Renal pelvis (tissue), 4 donors: ENCODE results near the gene SRGAP3. TPM values are rescaled to one million over a fixed set of nuclear protein-coding genes. Genes with fewer than 3 reads are reported as not detected.

Experiments
- DNase-seq: peaks from one replicate; pipeline ENCODE4 v3.0.0-alpha.2; 2013
- polyA plus RNA-seq, 3 donors: library from polyadenylated mRNA; unstranded; fragments of 120-200 nt; gene quantifications; one replicate each; pipeline ENCODE4 v1.2.1, GENCODE V29; 2013; ENCODE audit not compliant: insufficient read length in 3 of 3

SRGAP3 gene
- polyA plus RNA-seq, 3 donors = 15.3 to 22.8 (median 18.9) TPM

DNA sequence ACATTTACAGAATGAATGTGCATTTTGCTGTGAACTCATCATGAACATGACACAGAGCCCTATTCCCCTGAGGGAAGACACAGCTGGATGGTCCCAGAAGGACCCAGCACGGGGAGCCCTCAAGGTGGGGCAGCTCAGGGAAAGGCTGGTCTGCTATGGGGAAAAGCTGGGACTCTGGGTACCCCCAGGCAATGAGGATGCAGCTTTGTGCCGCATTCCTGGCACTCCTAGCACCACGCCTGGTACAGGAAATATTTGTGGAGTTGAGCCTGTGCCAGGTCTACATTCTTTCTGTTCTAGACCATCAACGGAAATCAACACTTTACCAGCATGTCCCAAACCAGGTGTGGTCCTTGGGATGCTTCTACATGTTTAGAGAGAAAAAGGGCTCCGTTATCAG, 74.0 kb downstream of the SRGAP3 start:
- no peak for DNase-seq

DNA sequence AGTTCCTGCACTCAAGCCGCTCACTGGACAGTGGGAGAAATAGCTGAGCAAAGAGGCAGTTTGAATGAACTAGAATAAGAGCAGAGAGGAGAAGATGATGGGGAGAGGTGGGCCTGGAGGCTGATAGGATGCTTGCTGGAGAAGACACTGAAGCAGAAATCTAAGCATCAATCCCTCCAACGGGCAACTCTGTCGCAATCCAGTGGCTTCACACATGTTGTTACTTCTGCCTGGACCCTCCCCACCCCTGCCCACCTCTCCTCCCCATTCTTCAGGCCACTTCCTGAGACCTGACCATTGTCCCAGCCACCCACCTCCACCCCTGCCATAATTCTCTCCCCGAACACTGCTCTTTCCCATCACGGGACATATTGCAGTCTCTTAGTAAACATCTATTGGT, 76.0 kb downstream of the SRGAP3 start:
- no peak for DNase-seq

DNA sequence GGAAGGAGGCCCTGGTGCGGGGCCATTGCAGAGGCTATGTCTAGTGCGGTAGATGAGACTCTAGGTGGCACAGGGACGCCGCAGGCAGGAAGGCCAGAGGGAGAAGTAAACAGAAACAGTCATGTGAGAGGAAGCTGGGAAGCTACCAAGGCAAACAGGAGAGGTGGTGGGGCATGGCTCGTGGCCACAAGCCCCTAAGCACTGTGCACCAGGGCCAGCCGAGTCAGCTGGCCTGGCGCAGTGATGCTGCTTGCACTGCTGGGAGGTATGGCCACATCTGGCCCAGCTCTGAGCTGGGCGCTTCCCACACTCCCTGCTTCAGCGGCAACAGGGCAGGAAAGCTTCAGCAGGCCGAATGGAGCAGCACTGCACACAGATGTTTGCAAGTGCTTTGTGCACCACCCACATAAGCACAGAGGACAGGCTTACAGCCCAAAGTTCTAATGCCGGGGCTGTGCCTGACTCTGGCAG, 76.6 kb downstream of the SRGAP3 start:
- no peak for DNase-seq

DNA sequence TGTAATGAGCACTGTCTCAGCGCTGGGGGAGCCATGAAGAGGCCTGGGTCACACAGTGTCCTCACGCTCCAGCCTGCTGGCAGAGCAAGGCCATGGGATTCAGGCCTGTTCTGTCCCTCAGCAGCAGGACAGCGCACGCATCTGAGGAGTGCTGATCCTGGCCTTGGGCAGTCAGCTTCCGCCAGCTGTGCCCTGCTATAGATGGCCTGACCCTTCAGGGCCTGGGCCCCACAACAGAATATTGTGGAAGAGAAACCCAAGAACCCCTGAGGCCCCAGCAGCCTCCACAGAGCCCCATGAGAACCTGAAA, 78.6 kb downstream of the SRGAP3 start:
- no peak for DNase-seq

DNA sequence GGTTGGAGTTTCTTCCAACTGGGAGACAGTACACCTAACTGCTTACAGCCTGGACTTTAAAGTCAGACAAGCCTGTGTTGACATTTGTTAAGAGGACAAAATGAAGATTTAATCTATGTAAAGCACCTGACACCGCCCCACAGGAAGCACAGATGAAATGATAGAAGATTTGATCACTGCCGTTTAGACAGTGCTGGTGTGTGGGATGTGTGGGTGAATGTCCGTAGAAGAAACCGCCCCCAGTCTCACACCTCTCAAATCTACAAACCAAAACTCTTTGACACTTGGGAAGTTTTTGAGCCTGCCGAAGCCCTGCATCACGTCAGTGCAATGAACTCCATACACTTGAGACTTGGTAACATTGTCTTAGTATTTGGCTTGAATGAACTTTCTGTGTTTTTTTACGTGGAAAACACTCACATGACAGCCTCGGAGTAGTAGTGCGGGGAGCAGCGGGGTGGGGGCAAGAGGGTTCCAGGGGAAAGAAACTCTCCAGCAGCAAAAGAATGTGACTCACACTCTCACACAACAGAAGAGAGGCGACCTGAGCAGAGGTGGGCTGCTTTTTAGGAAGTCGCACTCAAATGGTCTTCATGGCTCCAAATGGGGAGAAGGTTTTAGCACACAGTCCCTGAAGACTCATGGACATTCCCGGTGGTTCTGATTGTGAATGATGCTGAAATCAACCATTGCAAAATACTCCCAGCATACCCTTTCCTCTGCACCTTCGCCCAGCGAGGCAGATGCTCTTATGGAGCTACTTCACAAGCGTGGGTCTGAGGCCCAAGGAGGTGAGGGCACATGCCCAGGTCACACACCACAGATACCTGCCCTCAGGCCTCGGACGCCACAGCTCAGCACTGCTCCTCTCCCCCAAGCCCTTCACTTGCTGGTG, 79.2 kb downstream of the SRGAP3 start:
- no peak for DNase-seq

DNA sequence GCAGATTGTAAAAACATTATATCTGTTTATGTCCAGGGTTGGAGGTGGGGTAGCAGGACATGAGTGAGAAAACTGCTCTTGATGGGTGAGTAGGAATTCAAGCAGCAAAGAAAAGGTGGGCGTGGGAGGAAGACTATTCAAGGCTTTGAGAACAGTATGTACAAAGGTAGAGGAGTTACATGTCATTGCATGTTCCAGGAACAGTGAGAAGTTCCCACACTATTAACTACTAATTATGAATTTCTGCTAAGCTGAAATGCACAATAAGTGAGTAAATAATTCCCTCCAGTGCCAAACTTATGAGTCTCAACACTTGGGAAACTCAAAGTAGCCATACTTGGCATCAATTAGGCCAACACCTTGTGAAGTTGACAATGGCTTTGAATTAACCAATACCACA, 80.1 kb downstream of the SRGAP3 start:
- no peak for DNase-seq

DNA sequence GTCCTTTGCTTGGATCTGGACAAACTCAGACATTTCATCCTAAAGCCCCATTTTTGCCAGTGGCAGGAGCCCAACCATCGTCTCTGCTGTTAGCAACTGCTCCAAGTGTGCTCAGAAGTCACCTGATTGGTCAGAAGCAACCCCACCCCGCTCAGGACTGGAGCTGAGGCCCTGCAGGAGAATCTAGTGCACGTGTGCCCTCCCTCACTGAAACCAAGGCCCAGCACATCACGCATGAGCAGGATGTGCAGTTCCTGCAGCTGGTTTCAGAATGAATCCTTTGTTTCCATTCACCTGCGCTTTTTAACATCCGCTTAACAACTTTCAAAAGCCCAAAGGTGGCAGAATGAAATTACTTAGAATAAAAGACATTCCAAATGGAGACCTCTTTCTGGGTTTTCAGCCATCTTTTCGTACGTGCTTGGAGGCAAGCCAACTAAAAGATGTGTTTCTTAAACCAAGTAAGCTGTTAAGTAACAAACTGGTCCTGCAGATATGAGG, 81.2 kb downstream of the SRGAP3 start:
- no peak for DNase-seq

DNA sequence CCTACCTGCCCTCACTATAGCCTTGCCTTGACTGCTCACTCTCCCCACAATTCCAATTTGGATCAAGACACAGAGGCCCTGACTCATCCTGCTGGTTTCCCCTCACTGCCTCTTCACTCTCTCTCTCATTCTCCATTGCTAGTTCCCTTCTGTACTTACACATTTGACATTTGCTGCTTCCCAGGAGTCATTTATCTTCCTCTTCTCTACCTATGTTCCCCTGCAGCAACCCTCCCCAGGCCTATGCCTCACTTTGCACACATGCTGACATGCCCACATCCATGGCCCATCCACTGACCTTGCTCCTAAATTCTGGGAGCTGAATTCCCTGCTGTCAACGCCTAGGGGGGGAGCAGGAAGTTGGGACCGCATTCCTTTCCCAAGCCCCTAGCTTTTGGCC, 82.2 kb downstream of the SRGAP3 start:
- DNase-seq = no peak

DNA sequence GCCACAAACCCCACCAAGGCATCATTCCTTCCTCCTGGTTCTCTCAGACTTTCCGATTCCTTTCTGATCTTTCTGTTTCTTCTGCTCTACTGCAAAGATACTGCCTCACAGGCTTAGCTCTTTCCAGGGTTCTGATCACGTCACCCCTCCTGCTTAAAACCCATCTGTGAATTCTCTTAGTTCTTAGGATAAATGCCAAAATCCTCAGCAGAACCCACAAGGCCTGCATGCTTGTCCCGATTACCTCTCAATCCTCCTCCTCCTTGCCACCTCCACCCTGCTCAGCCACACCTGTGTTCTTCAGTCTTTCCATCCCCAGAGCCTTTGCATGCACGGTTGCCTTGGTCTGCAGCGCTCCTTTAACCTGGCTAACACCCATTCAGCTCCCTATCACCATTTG, 84.0 kb downstream of the SRGAP3 start:
- no peak for DNase-seq

DNA sequence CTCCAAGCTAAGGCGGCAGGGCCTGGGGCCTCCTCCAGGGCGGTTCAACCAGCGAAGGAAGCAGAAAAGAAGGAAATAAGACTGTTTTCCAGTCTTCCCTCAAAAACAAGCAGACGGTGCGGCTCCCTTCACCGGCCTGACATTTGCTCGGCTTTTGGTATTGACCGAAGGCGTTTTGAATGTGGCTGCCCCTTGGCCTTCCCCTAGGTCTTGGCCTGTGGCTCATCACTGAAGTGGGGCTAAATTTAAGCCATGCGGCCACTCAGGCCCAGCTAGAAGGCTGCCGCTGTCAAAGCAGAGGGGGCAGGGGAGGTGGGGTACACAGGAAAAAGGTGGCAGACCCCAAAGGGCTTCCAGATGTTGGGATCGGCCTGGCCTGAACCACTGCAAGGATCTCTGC, 86.2 kb downstream of the SRGAP3 start:
- no peak for DNase-seq

DNA sequence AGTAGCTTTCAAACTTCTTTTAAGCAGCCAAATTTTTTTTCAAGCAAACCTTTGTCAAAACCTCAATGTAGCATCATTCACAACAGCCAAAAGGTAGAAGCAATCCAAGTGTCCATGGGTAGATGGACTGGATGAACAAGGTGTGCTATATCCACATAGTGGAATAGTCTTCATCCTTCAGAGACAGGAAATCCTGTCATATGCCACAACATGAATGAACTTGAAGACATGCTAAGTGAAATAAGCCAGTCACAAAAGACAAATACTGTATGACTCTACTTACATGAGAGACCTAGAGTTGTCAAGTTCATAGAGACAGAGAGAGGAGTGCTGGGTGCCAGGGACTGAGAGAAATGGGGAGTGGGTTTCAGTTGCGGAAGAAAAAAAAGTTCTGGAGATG, 87.6 kb downstream of the SRGAP3 start:
- no peak for DNase-seq

DNA sequence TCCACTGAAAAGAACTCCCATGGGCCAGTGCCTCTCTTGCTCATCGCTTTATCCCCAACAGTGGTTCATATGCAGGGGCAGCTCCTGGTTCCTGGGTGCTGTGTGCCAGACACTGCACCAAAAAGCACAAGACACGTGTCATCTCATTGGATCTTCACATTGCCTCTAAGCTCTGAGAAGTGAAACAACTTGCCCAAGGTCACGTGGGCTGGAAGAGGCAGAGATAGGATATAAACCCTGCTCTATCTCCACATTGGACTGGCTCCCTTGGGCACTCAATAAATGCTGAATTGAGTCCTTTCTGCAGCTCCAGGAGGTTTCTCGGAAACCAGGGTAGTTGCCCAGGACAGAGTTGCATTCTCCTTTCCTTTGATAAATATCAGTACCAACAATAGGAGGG, 88.1 kb downstream of the SRGAP3 start:
- no peak for DNase-seq

DNA sequence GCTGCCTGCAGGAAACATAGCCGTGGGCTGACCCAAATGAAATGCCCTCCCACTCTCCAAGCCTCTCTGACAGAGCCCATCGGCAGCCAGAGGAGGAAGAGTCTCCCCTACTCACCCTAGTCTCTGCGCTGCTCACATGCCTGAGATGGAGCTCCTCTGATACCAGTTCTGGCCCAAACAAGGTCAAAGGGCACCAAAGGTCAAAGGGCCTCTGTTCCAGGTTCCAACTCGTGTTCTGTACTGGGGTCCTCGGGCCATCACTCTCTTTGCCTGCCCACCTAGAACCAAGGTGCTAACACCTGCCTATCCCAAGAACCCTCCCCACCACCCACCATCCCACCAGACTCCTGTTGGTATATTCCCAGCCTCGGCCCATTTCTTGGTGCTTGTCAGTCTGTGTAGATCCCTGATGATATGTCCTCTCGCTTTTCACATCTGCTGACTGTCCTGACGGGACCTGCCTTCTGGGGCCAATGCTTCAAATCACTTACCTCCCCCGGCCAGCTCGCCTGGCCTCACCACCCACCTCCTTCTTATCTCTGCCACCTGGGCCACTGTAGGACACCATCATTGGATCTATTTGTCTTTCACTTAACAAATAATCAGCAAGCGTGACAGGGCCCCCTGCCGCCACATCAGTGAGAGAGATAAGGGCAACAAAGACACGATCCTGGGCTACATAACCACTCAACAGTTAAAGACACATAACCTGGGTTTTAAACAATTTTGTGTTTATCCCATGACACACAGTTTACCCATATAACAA, 90.4 kb downstream of the SRGAP3 start:
- no peak for DNase-seq

DNA sequence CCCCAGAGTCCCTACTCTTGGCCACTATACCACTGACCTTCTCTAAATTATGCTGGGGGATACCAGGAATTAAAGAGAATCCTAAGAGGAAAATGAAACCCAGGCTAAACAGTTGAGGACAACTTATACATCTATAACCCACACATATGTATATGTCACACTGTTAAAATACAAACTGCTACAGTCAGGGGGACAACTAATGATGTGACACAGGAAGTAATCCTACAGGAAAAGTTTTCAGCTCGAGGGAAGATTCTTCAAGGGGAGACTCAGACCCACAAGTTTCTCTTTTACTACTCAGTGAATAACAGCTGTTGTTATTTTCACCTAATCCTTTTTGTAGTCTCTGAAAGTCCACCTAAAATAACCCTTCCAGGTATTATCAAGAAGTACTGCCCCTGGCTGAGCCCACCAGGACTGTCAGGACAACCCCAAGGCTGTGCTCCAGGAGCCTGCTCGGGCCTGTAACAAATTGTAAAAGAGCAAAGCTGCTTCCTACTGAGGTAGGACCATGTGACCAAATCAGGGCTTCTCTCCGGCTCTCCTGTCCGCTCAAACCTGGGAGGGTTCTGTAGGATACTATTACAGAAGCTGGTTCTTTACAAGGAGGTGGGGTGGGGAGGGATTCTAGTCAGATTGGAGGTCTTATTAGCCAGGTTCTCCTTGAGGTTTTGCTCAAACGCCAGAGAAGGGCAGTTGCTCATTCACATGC, 91.6 kb downstream of the SRGAP3 start:
- no peak for DNase-seq

DNA sequence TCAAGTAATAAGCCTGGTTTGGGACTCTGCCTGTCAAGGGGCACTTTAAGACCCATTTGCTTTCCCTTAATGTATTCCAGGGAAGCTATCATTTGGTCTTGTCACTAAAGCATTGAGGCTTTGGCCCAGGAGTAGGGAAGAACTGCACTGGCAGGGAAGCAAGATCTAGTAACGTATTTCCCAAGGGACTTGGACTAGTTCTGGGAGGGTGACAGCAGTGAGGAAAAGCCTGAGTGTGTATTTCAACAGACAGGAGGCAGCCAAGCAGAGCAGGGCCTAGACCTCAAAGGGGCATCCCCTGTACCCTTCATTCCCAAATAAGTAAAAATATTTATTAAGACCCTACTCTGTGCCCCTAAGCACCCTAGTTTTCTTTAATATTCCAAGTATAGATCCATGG, 92.8 kb downstream of the SRGAP3 start:
- no peak for DNase-seq

DNA sequence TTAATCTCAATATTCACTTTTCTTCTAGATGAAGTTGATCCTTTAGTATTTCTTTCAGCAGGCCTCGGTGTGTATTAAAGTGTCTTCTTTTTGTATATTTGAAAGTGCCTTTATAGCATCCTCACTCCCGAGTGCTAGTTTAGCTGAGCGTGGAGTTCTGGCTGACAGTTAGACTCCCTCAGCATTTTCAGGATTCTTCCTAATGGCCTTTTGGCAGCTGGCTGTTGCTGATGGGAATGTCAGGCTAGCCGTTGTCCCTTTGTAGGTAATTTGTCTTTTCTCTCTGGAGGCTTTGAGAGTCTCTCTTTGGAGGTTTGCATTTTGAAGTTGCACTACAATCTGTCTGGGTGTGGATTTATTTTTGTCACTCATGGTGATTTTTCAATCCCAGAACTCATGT, 94.4 kb downstream of the SRGAP3 start:
- DNase-seq = no peak

DNA sequence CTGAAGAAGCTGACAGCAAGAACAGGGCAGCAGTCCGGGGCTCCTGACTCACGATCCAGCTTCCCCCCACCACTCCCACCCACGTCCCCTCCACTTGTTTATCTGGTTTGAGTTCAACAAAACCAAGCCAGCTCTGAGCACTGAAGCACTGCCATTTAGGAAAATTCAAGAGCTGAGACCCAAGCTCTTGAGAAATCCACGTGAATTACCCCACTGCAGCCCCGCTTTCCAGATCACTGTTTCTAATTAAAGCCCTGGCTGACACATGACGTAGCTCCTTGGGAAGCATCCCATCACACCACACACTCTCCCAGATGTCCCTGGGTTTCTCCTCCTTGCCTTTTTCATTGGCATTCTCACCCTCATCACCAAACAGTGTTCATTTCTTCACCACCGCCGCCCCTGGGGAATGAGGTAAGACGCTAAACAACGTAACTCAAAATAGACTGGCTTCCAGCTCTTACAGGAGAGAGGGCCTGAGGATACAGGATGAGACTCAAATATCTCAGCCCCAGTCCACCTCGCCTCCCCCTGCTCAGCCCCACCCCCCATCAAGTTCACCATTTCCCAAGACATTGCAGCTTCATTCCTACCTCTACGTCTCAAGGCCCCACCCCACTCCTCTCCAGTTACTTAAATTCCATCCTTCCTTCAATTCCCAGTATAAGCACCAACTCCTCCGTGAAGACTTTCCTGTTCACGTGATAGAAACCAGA, 95.4 kb downstream of the SRGAP3 start:
- no peak for DNase-seq

DNA sequence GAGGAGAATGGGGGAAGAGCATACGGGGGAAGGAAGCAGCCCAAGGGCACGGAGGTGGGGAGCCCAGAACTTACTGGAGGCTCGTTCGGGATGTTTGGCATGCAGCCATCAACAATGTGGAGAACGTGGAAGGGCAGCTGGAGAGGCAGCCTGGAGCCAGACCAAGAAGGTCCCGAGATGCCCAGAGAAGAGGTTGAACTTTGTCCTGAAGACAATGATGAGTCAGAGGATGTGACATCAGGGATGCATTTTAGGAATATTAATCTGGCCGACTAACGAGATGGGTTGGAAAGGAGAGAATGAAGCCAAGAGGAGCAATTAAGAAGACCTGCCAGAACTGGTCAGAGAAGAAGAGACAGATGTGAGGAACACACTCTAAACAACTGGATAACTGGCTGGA, 98.2 kb downstream of the SRGAP3 start:
- DNase-seq = no peak

DNA sequence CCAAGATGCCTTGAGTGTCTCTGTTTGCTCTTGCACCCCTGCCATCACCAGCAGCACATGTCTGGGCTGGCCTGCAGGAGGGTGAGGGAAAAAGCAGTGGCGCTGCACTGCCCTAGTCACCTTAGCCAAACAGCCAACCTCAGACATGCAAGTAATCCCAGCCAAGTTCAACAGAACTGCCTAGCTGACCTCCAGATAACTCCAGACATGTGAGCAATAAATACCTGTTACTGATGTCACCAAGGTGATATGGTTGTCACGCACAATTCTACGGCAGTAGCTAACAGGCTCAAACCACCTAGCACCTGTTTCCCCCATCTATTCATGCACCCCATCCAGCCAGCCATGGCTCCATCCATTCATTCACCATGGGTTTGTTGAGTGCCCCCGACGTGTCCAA, 99.9 kb downstream of the SRGAP3 start:
- DNase-seq = no peak

DNA sequence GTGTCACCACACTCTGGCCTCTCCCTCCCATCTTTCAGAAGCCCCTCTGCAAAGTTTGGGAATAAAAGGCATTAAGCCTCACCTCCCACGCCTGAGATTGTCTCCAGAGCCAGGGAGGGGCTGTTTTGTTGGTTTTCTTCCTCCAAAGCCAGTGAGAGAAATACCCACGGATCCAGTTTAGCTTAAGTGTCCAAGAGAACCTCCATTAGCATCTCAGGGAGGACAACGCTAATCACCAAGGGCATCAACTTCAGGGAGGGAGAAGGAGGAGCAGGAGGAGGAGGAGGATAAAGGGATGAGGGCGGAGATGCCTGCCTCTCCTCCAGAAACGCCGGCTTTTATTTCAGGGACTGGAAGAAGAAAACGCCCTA, 101.6 kb downstream of the SRGAP3 start:
- no peak for DNase-seq

DNA sequence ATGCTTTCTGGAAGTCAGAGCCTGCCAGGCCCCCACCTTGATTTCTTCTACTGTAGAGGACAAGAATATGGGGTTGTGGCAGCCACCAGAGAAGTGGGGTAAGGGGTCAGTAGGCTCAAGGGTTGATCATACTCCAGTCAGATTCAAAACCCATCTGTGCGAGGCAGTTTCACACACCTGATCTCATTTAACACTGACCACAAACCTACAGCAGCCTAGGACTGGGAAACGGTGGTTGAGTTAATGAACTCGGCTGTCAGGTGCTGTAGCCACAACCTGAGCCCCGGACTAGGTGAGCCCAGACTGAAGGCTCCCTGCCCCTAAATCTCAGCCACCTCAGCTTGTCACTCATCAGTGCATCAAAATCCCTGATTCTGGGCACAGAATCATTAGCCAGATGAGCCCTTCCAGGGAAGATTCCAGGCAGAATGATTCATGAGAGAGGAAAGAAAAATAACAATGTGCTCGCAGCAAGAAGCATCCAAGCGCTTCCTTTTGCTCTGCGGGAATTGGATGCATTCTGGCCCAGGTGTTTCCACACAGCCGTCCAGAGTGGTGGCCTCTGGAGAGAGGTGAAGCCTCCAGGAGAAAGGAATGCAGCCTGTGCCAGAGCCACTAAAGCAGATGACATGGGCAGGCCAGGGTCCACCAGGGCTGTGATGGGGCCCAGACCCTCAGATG, 102.1 kb downstream of the SRGAP3 start:
- peak; percentile 80 for DNase-seq
